Hindlimb muscle (tissue), 1 donor: Measurements from ENCODE around the gene GAS6. TPM values are rescaled to one million over a fixed set of nuclear protein-coding genes. Genes with fewer than 3 reads are reported as not detected.
"Not testable (repeated sequence)": the region's sequence is repeated elsewhere in the genome, so short reads cannot be mapped to it uniquely, and the experiment has no call there.

Experiments used
- DNase-seq: peaks from one replicate; pipeline ENCODE4 v3.0.0-alpha.2; 2013
- polyA plus RNA-seq: library from polyadenylated mRNA; unstranded; fragments of 120-200 nt; gene quantifications from one replicate; pipeline ENCODE4 v1.2.1, GENCODE V29; 2013; ENCODE audit not compliant: insufficient read length

The GAS6 gene
- polyA plus RNA-seq, 1 donor: 54.6 TPM

DNA sequence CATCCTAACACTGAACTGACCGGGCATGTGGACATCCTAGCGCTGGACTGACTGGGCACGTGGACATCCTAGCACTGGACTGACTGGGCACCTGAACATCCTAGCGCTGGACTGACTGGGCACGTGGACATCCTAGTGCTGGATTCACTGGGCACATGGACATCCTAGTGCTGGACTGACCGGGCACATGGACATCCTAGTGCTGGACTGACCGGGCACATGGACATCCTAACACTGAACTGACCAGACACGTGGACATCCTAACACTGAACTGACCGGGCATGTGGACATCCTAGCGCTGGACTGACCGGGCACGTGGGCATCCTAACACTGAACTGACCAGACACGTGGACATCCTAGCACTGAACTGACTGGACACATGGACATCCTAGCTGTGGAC is 73.9 kb downstream of the GAS6 start:
- DNase-seq: not testable (repeated sequence)

GRCh38 chr13:113789167-113789566 is 74.7 kb downstream of the GAS6 start:
- no peak for DNase-seq

DNA sequence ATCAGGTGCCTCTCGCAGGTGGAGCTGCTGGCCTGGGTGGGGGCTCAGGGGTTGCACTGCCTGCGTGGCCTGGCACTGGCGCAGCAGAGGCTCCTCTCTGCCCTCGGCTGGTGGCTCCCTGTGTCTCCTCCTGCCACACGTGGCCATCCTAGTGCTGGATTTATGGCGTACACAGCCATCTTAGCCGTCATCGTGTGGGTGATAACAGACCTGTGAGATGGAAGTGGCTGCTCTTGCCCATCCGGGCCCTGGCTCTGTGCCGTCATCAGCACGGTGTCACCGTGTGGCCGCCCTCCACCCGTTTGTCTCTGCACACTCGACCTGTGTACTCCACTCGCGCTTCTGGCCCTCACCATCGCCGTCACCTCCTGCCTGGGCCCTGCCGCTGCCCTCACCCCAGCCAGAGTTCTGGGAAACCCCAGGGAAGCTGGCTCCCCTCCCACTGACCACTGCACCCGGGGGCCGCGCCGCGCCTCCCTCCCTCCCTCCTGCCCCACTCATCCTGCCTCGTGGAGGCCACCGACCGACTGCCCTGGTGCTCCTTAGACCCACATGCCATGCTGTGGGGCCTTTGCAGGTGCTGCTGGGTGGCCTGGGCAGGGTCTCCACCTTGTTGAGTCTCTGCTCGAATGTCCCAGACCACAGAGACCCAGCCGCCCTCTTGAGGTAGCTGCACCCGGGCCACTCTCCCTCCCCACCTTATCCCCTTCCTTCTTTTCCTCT is 75.3 kb downstream of the GAS6 start:
- no peak for DNase-seq

DNA sequence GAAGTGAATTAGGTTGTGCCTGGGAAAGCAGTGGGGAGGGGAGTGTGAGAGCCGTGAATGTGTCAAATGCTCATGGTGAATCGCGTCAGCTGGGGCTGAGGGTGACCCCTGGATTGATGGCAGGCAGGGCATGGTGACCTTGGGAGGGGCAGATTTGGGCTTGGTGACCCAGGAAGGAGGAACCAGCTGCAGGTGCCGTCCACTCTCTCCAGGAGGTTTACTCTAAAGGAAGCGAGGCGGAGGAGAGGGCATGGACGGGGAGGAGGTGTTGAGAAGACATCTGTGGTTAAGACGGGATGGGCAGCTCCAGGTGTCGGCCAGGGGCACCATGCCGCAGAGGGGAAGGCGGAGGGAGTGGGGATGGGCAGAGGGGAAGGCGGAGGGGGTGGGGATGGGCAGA is 76.2 kb downstream of the GAS6 start:
- DNase-seq: no peak

- no peak for DNase-seq
Measured at GRCh38 chr13:113786262-113786841, 77.5 kb downstream of the GAS6 start.

DNA sequence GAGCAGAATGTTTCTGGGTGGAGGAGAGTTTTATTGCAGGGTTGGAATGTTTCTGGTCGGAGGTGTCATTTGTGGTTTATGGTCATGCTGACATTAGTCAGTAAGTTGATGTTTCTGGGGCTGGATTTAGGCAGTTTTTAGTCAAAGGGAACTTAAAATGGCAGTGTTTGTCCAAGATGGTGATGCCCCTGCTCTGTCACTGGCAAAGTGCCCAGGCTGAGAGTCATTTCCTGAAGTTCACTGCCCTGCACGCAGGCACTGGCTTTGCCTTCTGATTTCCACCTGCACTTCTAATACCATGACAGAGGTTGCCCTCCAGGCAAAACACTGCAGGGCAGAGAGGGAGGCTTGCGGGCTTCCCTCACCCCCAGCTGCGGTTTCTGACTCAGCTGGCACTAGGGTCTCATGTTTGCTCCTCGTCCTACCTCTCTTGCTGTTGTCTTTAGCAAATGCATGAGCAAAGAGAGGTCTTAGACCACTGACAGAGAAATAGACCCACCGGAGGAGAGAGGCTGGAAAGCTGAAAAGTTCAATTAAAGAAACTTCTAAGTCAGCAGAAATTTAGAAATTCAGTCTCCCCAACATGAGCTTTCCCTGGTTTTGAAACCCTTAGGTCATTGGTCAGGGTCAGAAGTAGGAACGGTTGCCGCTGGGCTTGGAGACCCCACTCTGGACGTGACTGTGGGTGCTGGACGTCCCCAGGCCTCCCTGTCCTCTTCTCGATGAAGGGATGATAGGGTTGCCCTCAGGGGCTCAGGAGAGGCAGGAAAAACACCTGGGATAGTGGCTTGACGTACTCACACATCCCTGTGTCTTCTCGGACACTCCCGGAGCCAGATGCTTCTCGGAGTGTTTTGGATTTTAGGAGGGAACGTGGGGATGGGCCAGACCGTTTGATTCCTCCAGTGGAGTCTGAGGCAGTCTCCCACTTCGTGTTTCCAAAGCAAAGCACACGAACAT is 78.5 kb downstream of the GAS6 start:
- no peak for DNase-seq

- DNase-seq: no peak
Measured at GRCh38 chr13:113784645-113785024, 79.2 kb downstream of the GAS6 start.

DNA sequence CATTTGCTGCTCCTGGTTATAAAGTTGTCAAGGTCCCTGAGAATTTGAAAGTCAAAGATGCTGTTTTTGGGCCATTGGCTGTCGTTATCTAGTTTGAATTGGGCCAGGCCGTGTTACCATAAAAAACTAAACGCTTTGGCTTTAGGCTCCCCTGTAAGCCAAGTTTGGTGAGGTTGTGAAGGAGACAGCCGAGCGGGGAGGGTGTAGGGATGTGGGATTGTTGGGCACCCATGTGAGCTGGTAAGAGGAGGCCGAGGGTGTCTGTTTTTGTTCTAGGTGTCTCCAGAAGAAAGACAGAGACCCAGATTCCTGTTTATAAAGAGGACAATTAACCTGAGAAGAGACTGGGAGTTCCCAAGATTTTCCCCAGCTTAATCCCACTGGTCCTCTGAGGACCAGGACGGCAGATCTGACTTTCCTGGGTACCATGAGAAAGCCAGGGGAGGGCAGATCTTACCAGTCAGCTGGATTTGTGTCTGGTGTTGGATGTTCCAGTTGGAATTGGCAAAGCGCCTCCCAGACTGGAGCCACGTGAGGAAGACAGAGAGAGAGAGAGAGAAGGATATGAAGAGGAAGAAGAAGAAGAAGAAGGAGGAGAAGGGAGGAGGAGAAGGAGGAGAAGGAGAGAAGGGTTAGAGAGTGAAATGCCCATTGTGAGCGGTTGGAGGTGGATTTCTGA is 79.8 kb downstream of the GAS6 start:
- DNase-seq: no peak

GRCh38 chr13:113783200-113783881 is 80.5 kb downstream of the GAS6 start:
- DNase-seq: no peak

DNA sequence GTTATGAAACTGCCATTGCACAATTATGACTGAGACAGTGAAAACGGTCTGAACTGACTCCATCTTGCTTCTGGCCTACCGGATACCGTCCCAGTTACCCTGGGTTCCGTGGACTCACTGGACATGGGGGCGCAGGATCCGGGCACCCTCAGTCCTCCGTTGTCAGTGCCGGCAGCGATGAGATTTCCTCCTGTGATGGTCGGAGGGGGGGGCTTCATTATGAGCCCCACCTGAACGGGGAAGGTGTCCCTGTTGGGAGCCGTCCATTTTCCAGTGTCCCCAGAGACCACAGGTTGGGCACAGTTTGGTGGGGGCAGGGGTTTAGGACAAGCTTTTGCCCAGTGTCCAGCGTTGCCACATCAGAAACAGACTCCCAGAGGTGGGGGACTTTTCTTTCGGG is 81.4 kb downstream of the GAS6 start:
- DNase-seq: no peak

DNA sequence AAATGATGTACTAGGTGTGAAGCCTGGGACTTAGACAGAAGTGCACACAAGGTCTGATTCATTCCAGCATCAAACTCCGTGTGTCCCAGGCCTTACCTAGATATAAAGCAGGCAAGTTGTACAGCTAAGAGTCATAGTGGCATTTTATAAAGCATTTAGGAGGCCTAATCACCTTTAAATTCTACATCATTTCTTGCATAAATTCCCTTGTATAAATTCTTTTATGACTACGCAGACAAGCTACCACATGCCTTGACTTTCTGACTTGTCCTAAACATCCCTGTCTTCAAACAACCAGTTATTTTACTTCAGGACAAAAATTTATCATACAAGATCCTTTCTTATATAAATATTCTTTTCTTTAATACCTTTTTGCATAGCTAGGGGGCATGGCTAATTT is 82.3 kb downstream of the GAS6 start:
- no peak for DNase-seq

DNA sequence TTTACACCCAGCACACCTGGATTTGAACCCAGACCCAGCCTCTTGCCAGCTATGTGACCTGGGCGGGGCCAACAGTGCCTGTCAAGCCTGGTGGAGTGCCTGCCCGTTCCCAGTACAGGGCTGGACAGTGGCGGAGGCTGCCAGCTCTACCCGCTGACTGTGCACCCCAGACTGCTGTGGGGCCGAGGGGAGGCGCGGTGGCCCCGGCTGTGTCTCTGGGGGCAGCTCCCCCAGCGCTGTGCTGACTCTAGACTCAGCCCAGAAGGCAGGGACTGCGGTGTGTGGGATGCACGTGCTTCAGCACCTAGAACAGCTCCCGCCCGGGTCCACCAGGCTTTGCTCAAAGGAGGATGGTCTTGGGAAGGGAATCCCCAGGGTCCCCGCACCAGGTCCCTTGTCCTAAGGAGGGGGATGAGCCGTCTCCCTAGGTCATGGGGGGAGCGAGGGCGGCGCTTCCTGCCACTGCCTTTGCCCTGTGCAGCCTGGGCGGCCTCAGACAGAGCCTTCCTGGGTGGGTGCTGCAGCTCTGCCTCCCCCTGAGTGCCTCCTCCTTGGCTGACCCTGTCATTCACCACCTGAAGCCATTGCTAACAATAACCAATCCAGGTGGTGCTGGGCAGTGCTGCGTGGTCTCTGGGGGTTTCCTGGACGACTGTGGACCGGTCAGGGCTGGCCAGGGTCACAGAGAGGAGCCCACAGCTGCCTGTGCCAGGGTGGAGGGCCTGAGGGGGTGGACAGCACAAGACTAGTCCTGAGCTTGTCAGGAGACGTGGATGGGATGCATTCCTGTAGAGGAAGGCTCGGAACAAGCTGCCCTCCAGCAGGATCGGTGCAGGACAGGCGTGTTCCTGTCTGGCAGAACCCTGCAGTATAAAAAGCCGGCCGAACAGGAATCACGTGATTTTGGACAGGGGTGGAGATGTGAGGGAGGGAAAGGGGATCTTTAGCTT is 86.3 kb downstream of the GAS6 start:
- peak; percentile 18 for DNase-seq

GRCh38 chr13:113776231-113777125 is 87.4 kb downstream of the GAS6 start:
- no peak for DNase-seq

DNA sequence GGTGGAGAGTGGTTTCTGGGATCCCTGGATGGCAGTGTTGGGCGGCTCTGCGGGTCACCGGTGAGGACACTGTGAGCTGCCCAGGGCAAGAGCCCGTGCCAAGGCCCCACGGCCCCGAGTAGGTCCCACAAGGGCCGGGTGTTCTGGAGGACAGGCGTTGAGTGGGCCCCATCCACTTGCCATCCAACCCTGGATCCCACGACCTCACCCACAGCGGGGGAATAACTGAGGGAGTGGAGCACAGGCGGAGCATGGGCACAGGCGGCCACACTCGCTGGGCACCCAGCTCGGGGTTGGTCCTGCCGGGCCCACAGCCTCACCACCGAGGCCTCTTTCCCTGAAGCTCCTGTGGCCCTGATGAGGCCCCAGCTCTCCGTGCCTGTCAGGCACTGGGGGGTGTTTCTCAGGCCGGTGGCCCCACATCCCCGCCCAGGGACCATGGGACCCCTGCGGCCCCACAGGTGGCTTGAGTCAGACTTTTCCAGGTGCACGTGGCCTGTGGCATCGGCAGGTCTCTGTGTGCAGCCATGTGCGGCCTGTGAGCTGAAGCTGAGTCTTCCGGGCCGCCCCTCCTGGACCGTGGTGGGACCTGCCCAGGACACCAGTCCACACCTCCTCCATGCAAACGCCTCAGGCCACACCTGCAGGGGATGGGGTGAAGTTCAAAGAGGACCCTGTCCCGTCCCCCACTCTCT is 88.3 kb downstream of the GAS6 start:
- DNase-seq: no peak

DNA sequence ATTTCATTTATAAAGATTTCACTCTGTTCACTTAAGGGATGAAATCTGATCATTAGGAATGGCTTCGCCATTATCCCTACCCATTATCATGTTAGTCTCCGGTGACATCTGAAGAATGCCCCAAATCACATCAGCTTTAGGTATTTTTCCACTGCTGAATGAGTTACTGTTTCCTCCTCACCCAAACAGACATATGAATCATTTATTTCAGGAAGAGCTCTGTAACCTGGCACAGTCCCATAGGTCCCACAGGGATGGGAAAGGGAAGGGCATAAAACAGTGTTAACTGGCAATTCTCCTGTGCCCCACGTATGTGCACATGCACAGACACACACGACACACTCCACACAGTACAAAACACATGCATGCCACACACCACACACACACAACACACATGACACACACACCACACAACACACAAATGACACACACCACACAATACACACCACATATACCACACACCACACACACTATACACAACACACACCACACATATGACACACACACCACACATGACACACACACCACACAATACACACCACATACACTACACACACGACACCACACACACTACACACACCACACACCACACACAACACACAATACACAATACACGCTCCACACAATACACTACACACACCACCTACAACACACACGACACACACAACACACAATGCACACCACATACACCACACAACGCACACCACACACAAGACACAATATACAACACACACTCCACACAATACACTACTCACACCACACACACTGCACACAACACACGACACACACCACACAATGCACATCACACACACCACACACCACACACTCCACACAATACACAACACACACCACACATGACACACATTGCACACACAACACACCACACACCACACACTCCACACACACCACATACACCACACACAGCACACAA is 89.4 kb downstream of the GAS6 start:
- DNase-seq: no peak

DNA sequence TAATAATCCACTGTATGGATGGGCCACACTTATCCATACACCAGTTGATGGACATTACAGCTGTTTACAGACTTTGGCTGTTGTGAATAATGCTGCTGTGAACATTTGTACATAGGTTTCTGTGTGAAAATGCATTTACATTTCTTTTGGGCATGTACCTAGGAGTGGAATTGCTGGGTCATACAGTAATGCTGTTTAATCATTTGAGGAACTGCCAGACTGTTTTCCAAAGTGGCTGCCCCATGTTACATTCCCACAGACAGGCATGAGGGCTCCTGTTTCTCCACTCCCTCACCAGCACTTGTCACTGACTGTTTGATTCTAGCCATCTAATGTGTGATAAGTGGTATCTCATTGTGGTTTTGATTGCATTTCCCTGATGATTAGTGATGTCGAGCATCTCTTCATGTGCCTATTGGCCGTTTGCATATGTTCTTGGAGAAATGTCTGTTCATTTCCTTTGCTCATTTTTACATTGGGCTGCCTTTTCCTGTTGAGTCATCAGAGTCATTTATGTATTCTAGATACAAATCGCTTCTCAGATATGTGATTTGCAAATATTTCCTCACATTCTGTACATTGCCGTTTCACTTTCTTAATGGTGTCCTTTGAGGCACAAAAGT is 92.1 kb downstream of the GAS6 start:
- DNase-seq: no peak

DNA sequence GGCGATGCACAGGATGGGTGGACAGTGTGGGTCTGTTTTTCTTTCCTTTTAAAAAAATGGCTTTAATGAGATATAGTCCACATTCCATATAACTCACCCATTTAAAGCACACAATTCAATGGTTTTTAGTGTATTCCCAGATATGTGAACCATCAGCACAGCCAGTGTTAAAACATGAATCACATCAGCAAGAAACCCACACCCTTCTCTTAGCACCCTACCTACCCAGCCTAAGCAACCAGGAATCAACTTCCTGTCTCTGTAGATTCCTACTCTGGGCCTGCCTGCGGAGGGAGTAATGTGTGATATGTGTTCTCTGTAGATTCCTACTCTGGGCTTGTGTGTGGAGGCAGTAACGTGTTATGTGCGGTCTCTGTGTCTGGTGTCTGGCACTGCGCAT is 92.9 kb downstream of the GAS6 start:
- no peak for DNase-seq
